SK-N-SH treated with all-trans-retinoic acid at 6 μM for 48 hours (cell line): Measurements from ENCODE around the gene FGFR4.

Experiments used
- ATAC-seq: fragments of 200-7000 bp; cut with Tn5 transposase; 3 replicates; pipeline ENCODE4 v1.9.1; 2020; ENCODE audit warnings: mild to moderate bottlenecking, moderate library complexity
- ARNTL ChIP-seq: fragments of 450-650 bp; formaldehyde crosslinking; IDR thresholded peaks from 2 replicates; pipeline ENCODE4 v1.5.0; 2020; ENCODE audit warnings: low read depth, mild to moderate bottlenecking, moderate library complexity, borderline replicate concordance
- BACH2 ChIP-seq: fragments of 250-450 bp; sonication (Bioruptor Pico); IDR thresholded peaks from 2 replicates; pipeline ENCODE4 v1.9.0; 2021; ENCODE audit warnings: mild to moderate bottlenecking, borderline replicate concordance
- CSDC2 ChIP-seq: fragments of 250-450 bp; sonication (Bioruptor Pico); IDR thresholded peaks from 2 replicates; pipeline ENCODE4 v1.5.0; 2020; ENCODE audit warnings: mild to moderate bottlenecking, moderate library complexity
- ESRRG ChIP-seq: fragments of 250-450 bp; sonication (Bioruptor Pico); IDR thresholded peaks from 2 replicates; pipeline ENCODE4 v1.6.1; 2021; ENCODE audit warnings: mild to moderate bottlenecking
- GLIS3 ChIP-seq: fragments of 250-450 bp; sonication (Bioruptor Pico); IDR thresholded peaks from 2 replicates; pipeline ENCODE4 v1.5.0; 2020; ENCODE audit warnings: mild to moderate bottlenecking, moderate library complexity
- ISL1 ChIP-seq: fragments of 250-450 bp; sonication (Bioruptor Pico); IDR thresholded peaks from 2 replicates; pipeline ENCODE4 v2.1.2; 2022; ENCODE audit warnings: mild to moderate bottlenecking, moderate library complexity
- OSR1 ChIP-seq: fragments of 250-450 bp; sonication (Bioruptor Pico); IDR thresholded peaks from 2 replicates; pipeline ENCODE4 v1.8.0; 2022; ENCODE audit warnings: moderate library complexity, mild to moderate bottlenecking, inconsistent platforms
- PPARA ChIP-seq: fragments of 250-450 bp; sonication (Bioruptor Pico); IDR thresholded peaks from 2 replicates; pipeline ENCODE4 v1.5.0; 2020; ENCODE audit warnings: mild to moderate bottlenecking, borderline replicate concordance
- RARB ChIP-seq: fragments of 250-450 bp; sonication (Bioruptor Pico); IDR thresholded peaks from 2 replicates; pipeline ENCODE4 v1.8.0; 2021; ENCODE audit warnings: mild to moderate bottlenecking, moderate library complexity
- SNAI2 ChIP-seq: fragments of 250-450 bp; sonication (Bioruptor Pico); IDR thresholded peaks from 2 replicates; pipeline ENCODE4 v1.5.0; 2020; ENCODE audit warnings: mild to moderate bottlenecking, moderate library complexity
- TCF4 ChIP-seq: fragments of 250-450 bp; sonication (Bioruptor Pico); IDR thresholded peaks from 2 replicates; pipeline ENCODE4 v1.8.0; 2021; ENCODE audit warnings: mild to moderate bottlenecking, moderate library complexity, borderline replicate concordance
- ZC3H10 ChIP-seq: fragments of 250-450 bp; sonication (Bioruptor Pico); IDR thresholded peaks from 2 replicates; pipeline ENCODE4 v1.5.1; 2021; ENCODE audit warnings: mild to moderate bottlenecking, moderate library complexity
- ZFP3 ChIP-seq: fragments of 250-450 bp; sonication (Bioruptor Pico); IDR thresholded peaks from 2 replicates; pipeline ENCODE4 v1.5.0; 2020; ENCODE audit warnings: mild to moderate bottlenecking, moderate library complexity
- ZFP30 ChIP-seq: fragments of 450-650 bp; formaldehyde crosslinking; IDR thresholded peaks from 2 replicates; pipeline ENCODE4 v1.5.0; 2022; ENCODE audit warnings: mild to moderate bottlenecking, moderate library complexity
- ZNF565 ChIP-seq: fragments of 450-650 bp; formaldehyde crosslinking; conservative IDR thresholded peaks from 2 replicates; pipeline ENCODE4 v1.5.0; 2020; ENCODE audit warnings: low read depth, mild to moderate bottlenecking, moderate library complexity
- ZNF70 ChIP-seq: fragments of 450-650 bp; formaldehyde crosslinking; IDR thresholded peaks from 2 replicates; pipeline ENCODE4 v1.5.0; 2020; ENCODE audit warnings: mild to moderate bottlenecking, moderate library complexity
- ZNF8 ChIP-seq: fragments of 450-650 bp; formaldehyde crosslinking; IDR thresholded peaks from 2 replicates; pipeline ENCODE4 v1.5.0; 2020; ENCODE audit warnings: mild to moderate bottlenecking, moderate library complexity
- TF ChIP-seq, protein P1 (sequence below): fragments of 250-450 bp; sonication (Bioruptor Pico); IDR thresholded peaks from 2 replicates; pipeline ENCODE4 v1.8.0; 2020; ENCODE audit warnings: mild to moderate bottlenecking, moderate library complexity, borderline replicate concordance
- TF ChIP-seq, protein P2 (sequence below): fragments of 250-450 bp; sonication (Bioruptor Pico); IDR thresholded peaks from 2 replicates; pipeline ENCODE4 v1.5.1; 2021; ENCODE audit warnings: mild to moderate bottlenecking, moderate library complexity
- TF ChIP-seq, protein P3 (sequence below): fragments of 250-450 bp; sonication (Bioruptor Pico); IDR thresholded peaks from 2 replicates; pipeline ENCODE4 v1.5.1; 2020; ENCODE audit warnings: low read depth, mild to moderate bottlenecking, moderate library complexity
- TF ChIP-seq, protein P4 (sequence below): fragments of 250-450 bp; sonication (Bioruptor Pico); IDR thresholded peaks from 2 replicates; pipeline ENCODE4 v1.5.0; 2020; ENCODE audit warnings: mild to moderate bottlenecking, moderate library complexity

FGFR4 gene

DNA sequence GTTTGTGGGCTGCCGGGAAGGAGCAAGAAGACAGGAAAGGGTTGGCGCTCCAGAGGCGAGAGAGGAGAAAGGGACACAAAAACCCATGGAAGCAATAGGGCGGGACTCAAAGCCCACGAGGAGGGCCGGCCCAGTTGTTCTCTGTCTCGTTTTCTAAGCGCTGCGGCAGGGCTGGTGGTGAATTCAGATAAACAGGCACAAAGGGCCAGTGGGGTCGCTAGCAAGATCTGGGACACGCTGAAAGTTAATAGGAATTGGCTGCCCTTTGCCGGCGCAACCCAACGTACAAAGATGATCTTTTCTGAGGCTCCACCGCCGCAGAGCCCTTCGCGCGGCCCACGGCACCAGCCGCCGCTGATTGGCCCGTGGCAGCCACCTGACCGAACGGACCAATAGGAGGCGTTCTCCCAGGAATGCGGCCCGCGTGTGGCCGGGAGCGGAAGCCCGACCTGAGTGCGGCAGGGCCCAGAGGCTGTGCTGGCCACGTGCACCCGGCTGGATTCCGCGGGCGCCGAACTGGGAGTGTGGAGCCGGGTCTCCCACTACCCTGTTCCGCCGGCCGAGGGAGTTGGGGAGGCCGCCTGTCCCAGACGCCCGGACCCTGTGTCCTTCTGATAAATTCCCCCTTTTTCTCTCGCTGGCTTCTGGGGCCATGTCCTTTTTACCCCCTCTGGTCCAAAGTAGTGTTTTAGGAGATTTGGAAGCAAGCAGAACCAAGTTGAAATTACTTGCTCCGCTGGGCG lies 30.1 kb downstream of the FGFR4 start (continued):
- TF ChIP-seq, protein P1, sequence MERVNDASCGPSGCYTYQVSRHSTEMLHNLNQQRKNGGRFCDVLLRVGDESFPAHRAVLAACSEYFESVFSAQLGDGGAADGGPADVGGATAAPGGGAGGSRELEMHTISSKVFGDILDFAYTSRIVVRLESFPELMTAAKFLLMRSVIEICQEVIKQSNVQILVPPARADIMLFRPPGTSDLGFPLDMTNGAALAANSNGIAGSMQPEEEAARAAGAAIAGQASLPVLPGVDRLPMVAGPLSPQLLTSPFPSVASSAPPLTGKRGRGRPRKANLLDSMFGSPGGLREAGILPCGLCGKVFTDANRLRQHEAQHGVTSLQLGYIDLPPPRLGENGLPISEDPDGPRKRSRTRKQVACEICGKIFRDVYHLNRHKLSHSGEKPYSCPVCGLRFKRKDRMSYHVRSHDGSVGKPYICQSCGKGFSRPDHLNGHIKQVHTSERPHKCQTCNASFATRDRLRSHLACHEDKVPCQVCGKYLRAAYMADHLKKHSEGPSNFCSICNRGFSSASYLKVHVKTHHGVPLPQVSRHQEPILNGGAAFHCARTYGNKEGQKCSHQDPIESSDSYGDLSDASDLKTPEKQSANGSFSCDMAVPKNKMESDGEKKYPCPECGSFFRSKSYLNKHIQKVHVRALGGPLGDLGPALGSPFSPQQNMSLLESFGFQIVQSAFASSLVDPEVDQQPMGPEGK (CRISPR knock-in tag): no peak
- TF ChIP-seq OSR1: no peak
- TF ChIP-seq ZNF70 (CRISPR knock-in tag): no peak
- TF ChIP-seq ESRRG: no peak
- TF ChIP-seq, protein P2, sequence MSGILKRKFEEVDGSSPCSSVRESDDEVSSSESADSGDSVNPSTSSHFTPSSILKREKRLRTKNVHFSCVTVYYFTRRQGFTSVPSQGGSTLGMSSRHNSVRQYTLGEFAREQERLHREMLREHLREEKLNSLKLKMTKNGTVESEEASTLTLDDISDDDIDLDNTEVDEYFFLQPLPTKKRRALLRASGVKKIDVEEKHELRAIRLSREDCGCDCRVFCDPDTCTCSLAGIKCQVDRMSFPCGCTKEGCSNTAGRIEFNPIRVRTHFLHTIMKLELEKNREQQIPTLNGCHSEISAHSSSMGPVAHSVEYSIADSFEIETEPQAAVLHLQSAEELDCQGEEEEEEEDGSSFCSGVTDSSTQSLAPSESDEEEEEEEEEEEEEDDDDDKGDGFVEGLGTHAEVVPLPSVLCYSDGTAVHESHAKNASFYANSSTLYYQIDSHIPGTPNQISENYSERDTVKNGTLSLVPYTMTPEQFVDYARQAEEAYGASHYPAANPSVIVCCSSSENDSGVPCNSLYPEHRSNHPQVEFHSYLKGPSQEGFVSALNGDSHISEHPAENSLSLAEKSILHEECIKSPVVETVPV (CRISPR knock-in tag): no peak
- no peak for TF ChIP-seq PPARA (CRISPR knock-in tag)
- TF ChIP-seq, protein P3, sequence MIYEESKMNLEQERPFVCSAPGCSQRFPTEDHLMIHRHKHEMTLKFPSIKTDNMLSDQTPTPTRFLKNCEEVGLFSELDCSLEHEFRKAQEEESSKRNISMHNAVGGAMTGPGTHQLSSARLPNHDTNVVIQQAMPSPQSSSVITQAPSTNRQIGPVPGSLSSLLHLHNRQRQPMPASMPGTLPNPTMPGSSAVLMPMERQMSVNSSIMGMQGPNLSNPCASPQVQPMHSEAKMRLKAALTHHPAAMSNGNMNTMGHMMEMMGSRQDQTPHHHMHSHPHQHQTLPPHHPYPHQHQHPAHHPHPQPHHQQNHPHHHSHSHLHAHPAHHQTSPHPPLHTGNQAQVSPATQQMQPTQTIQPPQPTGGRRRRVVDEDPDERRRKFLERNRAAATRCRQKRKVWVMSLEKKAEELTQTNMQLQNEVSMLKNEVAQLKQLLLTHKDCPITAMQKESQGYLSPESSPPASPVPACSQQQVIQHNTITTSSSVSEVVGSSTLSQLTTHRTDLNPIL (CRISPR knock-in tag): no peak
- TF ChIP-seq ZNF565 (CRISPR knock-in tag): no peak
- no peak for TF ChIP-seq TCF4 (CRISPR knock-in tag)
- no peak for TF ChIP-seq BACH2 (CRISPR knock-in tag)
- TF ChIP-seq, all 23 proteins: peak for 0

DNA sequence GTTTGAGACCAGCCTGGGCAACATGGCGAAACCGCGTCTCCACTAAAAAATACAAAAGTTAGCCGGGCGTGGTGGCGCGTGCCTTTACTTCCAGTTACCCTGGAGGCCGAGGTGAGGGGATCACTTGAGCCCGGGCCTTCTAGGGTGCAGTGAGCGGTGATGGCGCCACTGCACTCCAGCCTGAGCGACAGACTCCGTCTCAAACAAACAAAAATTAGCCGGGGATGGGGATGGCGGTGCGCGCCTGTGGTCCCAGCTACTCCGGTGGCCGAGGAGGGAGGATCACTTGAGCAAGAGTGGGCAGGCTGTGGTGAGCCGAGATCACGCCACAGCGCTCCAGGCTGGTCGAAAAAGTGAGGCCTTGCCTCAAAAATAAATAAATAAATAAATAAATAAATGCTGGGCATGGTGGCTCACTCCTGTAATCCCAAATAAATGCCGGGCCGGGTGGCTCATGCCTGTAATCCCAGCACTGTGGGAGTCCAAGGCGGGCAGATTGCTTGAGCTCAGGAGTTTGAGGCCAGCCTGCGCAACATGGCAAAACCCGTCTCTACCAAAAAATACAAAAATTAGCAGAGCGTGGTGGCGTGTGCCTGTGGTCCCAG lies 30.8 kb downstream of the FGFR4 start:
- ATAC-seq: no peak
- TF ChIP-seq RARB (CRISPR knock-in tag): no peak
- TF ChIP-seq ESRRG: no peak
- TF ChIP-seq, protein P1 (CRISPR knock-in tag): no peak
- no peak for TF ChIP-seq SNAI2 (CRISPR knock-in tag)

DNA sequence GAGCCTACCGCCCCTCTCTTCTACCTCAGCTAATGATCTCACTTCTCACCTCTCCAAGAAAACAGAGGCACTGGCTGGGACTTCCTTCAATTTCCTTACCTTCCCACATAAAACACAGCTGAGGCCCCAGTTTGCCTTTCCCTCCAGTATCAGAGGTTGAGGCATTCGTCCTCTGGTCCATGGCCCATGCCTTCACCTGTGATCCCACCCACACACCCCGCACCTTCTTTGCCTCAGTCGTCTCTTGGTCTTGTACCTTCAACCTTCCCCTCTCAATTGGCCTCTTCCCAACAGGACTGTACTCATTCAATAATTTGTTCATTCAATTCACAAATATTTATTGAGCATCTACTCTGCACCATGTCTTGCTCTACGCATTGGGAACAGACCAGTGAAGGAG lies 35.9 kb downstream of the FGFR4 start:
- no peak for TF ChIP-seq ZC3H10 (CRISPR knock-in tag)
- TF ChIP-seq ZFP30 (CRISPR knock-in tag): no peak
- TF ChIP-seq ZNF70 (CRISPR knock-in tag): no peak
- no peak for TF ChIP-seq BACH2 (CRISPR knock-in tag)
- TF ChIP-seq, protein P4, sequence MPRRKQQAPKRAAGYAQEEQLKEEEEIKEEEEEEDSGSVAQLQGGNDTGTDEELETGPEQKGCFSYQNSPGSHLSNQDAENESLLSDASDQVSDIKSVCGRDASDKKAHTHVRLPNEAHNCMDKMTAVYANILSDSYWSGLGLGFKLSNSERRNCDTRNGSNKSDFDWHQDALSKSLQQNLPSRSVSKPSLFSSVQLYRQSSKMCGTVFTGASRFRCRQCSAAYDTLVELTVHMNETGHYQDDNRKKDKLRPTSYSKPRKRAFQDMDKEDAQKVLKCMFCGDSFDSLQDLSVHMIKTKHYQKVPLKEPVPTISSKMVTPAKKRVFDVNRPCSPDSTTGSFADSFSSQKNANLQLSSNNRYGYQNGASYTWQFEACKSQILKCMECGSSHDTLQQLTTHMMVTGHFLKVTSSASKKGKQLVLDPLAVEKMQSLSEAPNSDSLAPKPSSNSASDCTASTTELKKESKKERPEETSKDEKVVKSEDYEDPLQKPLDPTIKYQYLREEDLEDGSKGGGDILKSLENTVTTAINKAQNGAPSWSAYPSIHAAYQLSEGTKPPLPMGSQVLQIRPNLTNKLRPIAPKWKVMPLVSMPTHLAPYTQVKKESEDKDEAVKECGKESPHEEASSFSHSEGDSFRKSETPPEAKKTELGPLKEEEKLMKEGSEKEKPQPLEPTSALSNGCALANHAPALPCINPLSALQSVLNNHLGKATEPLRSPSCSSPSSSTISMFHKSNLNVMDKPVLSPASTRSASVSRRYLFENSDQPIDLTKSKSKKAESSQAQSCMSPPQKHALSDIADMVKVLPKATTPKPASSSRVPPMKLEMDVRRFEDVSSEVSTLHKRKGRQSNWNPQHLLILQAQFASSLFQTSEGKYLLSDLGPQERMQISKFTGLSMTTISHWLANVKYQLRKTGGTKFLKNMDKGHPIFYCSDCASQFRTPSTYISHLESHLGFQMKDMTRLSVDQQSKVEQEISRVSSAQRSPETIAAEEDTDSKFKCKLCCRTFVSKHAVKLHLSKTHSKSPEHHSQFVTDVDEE (CRISPR knock-in tag): no peak
- TF ChIP-seq ESRRG: no peak
- no peak for TF ChIP-seq ZFP3
- no peak for TF ChIP-seq SNAI2 (CRISPR knock-in tag)
- TF ChIP-seq, protein P1 (CRISPR knock-in tag): no peak
- TF ChIP-seq GLIS3 (CRISPR knock-in tag): no peak
- TF ChIP-seq ARNTL: no peak
- TF ChIP-seq, protein P3 (CRISPR knock-in tag): no peak
- TF ChIP-seq CSDC2 (CRISPR knock-in tag): no peak
- no peak for TF ChIP-seq ZNF8
- no peak for TF ChIP-seq OSR1
- TF ChIP-seq PPARA (CRISPR knock-in tag): no peak
- no peak for TF ChIP-seq ISL1
- no peak for TF ChIP-seq ZNF565 (CRISPR knock-in tag)
- no peak for ATAC-seq
